22Rv1 (cell line): Measurements from ENCODE around the gene SLC6A3.

Source experiments
- H3K27ac ChIP-seq: fragments of 450-650 bp; 2 replicates; pipeline ENCODE4 v1.5.1; 2017
- CTCF ChIP-seq: fragments of 450-650 bp; IDR thresholded peaks from 2 replicates; pipeline ENCODE4 v1.5.1; 2017; ENCODE audit warnings: mild to moderate bottlenecking
- ZFX ChIP-seq: fragments of 450-650 bp; IDR thresholded peaks from 2 replicates; pipeline ENCODE4 v1.6.1; 2017; ENCODE audit warnings: antibody characterized with exemption, borderline replicate concordance

The SLC6A3 gene

GRCh38 chr5:1354576-1354975 is 90.7 kb downstream of the SLC6A3 start:
- H3K27ac ChIP-seq, result no peak overlapping the region
- TF ChIP-seq CTCF (no peak), ZFX (no peak)

- no peak overlapping the region for H3K27ac ChIP-seq
- TF ChIP-seq ZFX, result no peak
- no peak for TF ChIP-seq CTCF
Observed at GRCh38 chr5:1352231-1353219, 92.7 kb downstream of the SLC6A3 start.

GRCh38 chr5:1351156-1351555 is 94.1 kb downstream of the SLC6A3 start:
- no peak for TF ChIP-seq ZFX
- no peak for TF ChIP-seq CTCF

GRCh38 chr5:1349246-1349645 is 96.0 kb downstream of the SLC6A3 start:
- TF ChIP-seq ZFX (no peak), CTCF (peak; percentile 20; the same call in 1 of the 2 replicates)
- H3K27ac ChIP-seq, result no peak overlapping the region

More at GRCh38 chr5:1351156-1351555, 94.1 kb downstream of the SLC6A3 start:
- no peak overlapping the region for H3K27ac ChIP-seq

GRCh38 chr5:1348986-1349245 is 96.3 kb downstream of the SLC6A3 start:
- H3K27ac ChIP-seq, result no peak overlapping the region
- no peak for TF ChIP-seq ZFX
- no peak for TF ChIP-seq CTCF

- TF ChIP-seq ZFX (no peak), CTCF (no peak)
- no peak overlapping the region for H3K27ac ChIP-seq
Observed at GRCh38 chr5:1347571-1347970, 97.7 kb downstream of the SLC6A3 start.
